Measurements from ENCODE around the gene KY. TPM values are rescaled to one million over a fixed set of nuclear protein-coding genes. Genes with fewer than 3 reads are reported as not detected.

KY gene
- total RNA-seq, 2 donors from 2014 or later = 1.4 to 1.7 TPM

- intact Hi-C loops (cut with DNase I) = no loop called here
- TF ChIP-seq POLR2A (IDR thresholded peaks at IDR 0.05) (no peak), POLR2AphosphoS5 (IDR thresholded peaks at IDR 0.05) (no peak)
- TF ChIP-seq, protein P1, sequence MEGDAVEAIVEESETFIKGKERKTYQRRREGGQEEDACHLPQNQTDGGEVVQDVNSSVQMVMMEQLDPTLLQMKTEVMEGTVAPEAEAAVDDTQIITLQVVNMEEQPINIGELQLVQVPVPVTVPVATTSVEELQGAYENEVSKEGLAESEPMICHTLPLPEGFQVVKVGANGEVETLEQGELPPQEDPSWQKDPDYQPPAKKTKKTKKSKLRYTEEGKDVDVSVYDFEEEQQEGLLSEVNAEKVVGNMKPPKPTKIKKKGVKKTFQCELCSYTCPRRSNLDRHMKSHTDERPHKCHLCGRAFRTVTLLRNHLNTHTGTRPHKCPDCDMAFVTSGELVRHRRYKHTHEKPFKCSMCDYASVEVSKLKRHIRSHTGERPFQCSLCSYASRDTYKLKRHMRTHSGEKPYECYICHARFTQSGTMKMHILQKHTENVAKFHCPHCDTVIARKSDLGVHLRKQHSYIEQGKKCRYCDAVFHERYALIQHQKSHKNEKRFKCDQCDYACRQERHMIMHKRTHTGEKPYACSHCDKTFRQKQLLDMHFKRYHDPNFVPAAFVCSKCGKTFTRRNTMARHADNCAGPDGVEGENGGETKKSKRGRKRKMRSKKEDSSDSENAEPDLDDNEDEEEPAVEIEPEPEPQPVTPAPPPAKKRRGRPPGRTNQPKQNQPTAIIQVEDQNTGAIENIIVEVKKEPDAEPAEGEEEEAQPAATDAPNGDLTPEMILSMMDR (IDR thresholded peaks at IDR 0.05) = no peak
These were observed 25.0 kb upstream of the KY start for GRCh38 chr3:134675726-134676256.

GRCh38 chr3:134672571-134672970 is 21.7 kb upstream of the KY start:
- TF ChIP-seq POLR2AphosphoS5 (IDR thresholded peaks at IDR 0.05) (no peak), POLR2A (IDR thresholded peaks at IDR 0.05) (no peak)
- TF ChIP-seq, protein P1 (IDR thresholded peaks at IDR 0.05) = no peak
- intact Hi-C loops (cut with DNase I) = no loop called here
- no peak for DNase-seq (ENCODE audit: low spot score)
- no peaks in the 10 kb centered on the region for H3K36me3 ChIP-seq
- no peak overlapping the region for H3K4me3 ChIP-seq
- 89% methylated on average over 5 of the region's 5 CpGs for WGBS
- H3K4me1 ChIP-seq (replicated peaks) = no peaks in the 10 kb centered on the region
- no peak overlapping the region for H3K27ac ChIP-seq
- H3K9me3 ChIP-seq = no peaks in the 10 kb centered on the region
- H3K27me3 ChIP-seq (replicated peaks; ENCODE audit: insufficient read depth) = no peaks in the 10 kb centered on the region

More at GRCh38 chr3:134675726-134676256, 25.0 kb upstream of the KY start:
- DNase-seq (ENCODE audit: low spot score) = no peak
- Histone ChIP-seq H3K36me3 (no peaks in the 10 kb centered on the region), H3K27ac (no peak overlapping the region), H3K4me3 (no peak overlapping the region), H3K27me3 (replicated peaks; ENCODE audit: insufficient read depth) (no peaks in the 10 kb centered on the region), H3K4me1 (replicated peaks) (no peaks in the 10 kb centered on the region), H3K9me3 (no peaks in the 10 kb centered on the region)
- WGBS = 79% methylated on average over 3 of the region's 3 CpGs

DNA sequence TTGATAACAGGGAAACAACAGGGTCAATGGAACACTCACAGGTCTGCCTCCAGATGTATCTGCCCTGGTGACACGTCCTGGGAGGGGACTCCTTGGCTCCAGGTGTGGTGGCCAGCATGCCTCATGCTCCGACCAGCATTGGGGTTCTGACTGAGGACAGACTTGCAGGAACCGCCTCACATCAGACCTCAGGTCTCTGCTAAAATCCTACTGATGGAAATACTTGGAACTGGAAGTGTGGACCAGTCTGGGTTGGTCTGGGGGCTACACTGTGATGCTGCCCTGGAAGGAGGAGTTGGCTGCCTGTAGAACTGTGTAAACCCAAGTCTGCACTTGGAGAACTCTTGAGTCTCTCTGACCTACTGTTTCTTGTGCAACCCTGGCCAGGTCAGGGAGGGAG is 17.1 kb upstream of the KY start:
- WGBS = 61% methylated on average over 3 of the region's 3 CpGs
- no peak overlapping the region for H3K4me3 ChIP-seq
- H3K9me3 ChIP-seq = no peaks in the 10 kb centered on the region
- intact Hi-C loops (cut with DNase I) = no loop called here
- no peak for DNase-seq (ENCODE audit: low spot score)
- no peaks in the 10 kb centered on the region for H3K36me3 ChIP-seq
- H3K4me1 ChIP-seq (replicated peaks) = no peaks in the 10 kb centered on the region
- H3K27me3 ChIP-seq (replicated peaks; ENCODE audit: insufficient read depth) = no peaks in the 10 kb centered on the region
- TF ChIP-seq, protein P1 (IDR thresholded peaks at IDR 0.05) = no peak
- TF ChIP-seq POLR2AphosphoS5 (IDR thresholded peaks at IDR 0.05) = no peak
- no peak for TF ChIP-seq POLR2A (IDR thresholded peaks at IDR 0.05)
- no peak overlapping the region for H3K27ac ChIP-seq

DNA sequence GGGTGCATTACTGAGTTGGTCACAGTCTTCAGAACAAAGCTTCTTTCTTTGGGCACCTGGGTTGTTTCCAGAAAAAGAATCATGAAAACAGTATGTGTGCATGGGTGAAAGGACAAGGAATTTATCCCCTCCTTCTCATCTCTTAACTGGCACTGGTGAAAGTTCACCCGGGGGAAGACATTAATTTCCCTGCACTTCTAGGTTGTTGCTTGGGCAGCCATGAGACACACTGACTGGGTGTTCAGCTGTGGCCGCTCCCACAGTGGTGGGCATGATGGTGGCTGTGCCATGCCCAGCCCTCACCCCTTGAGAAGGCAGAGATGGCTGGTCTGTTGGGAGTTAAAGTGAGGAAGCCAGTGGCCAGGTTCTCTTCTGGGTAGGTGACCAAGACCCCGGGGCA is 16.6 kb upstream of the KY start:
- DNase-seq (ENCODE audit: low spot score) = no peak
- WGBS = 60% methylated on average over 3 of the region's 3 CpGs

GRCh38 chr3:134666885-134667284 is 16.1 kb upstream of the KY start:
- no peak for DNase-seq (ENCODE audit: low spot score)
- 66% methylated on average over 9 of the region's 9 CpGs for WGBS
- intact Hi-C loops (cut with DNase I) = no loop called here

More for the DNA sequence above, 16.6 kb upstream of the KY start:
- TF ChIP-seq POLR2AphosphoS5 (IDR thresholded peaks at IDR 0.05) (no peak), POLR2A (IDR thresholded peaks at IDR 0.05) (no peak)
- TF ChIP-seq, protein P1 (IDR thresholded peaks at IDR 0.05) = no peak
- no peaks in the 10 kb centered on the region for H3K9me3 ChIP-seq
- no peaks in the 10 kb centered on the region for H3K36me3 ChIP-seq
- H3K27ac ChIP-seq = no peak overlapping the region
- H3K27me3 ChIP-seq (replicated peaks; ENCODE audit: insufficient read depth) = no peaks in the 10 kb centered on the region
- intact Hi-C loops (cut with DNase I) = no loop called here
- no peaks in the 10 kb centered on the region for H3K4me1 ChIP-seq (replicated peaks)
- H3K4me3 ChIP-seq = no peak overlapping the region

More at GRCh38 chr3:134666885-134667284, 16.1 kb upstream of the KY start:
- Histone ChIP-seq H3K9me3 (no peaks in the 10 kb centered on the region), H3K4me3 (no peak overlapping the region), H3K4me1 (replicated peaks) (no peaks in the 10 kb centered on the region), H3K27ac (no peak overlapping the region), H3K36me3 (no peaks in the 10 kb centered on the region), H3K27me3 (replicated peaks; ENCODE audit: insufficient read depth) (no peaks in the 10 kb centered on the region)
- no peak for TF ChIP-seq POLR2AphosphoS5 (IDR thresholded peaks at IDR 0.05)
- no peak for TF ChIP-seq POLR2A (IDR thresholded peaks at IDR 0.05)
- TF ChIP-seq, protein P1 (IDR thresholded peaks at IDR 0.05) = no peak
